NCI-H187 treated with DMSO at 0.1 percent for 48 hours (cell line): Measurements from ENCODE around the gene CCDC116.
"Not testable (repeated sequence)": the region's sequence is repeated elsewhere in the genome, so short reads cannot be mapped to it uniquely, and the experiment has no call there.

Experiments
- DNase-seq: peaks from one replicate; lab custom pipeline; 2025; lab: John Stamatoyannopoulos, UW

CCDC116 gene

GRCh38 chr22:21652010-21652546 is 19.5 kb downstream of the CCDC116 start:
- peak; percentile 26 for DNase-seq

DNA sequence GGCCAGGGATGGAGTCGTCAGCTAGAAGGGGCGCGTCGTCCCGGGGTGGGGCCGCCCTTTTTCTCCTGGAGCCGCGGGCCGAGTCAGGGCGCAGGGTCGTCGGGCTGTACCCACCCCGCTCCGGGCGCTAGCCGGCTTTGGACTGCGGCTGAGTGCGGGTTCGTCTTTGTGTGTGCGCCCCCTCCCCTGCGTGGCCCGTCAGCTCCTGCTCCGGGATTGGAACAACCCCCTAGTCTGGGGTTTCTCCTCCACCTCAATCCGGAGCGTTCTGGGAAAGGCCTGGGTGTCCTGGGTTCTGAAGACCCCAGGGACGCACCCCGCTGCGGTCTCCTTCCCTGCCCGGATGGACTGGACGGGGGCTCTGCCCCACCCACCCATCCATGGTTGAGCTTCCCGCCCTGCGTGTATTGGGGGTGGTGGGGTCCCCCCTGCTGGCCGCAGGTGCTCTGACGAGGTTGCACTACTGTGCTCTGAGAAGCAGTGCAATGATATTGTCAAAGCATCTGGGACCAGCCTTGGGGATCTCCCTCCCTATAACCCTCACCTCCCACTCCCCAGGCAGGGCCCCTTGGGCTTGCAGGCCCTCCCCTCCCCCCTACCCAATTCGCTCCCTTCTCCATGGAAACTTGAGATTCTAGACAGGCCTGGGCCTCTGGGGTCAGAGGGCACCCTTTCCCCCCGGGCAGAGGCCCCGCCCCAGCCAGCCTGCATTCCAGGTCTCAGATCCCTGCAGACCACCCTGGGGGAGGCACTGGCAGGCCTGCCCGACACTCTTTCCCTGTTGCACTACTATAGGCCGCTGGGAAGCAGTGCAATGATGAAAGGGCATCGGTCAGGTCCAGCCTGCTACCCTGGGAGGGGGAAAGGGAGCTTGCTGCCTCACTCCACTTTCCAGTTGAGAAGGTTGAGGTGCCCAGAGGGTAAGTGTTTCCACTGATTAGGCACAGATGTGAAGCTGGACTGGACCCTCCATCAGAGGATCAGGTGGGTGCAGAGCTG is 20.3 kb downstream of the CCDC116 start:
- no peak for DNase-seq

GRCh38 chr22:21657020-21657359 is 24.4 kb downstream of the CCDC116 start:
- DNase-seq: no peak

- no peak for DNase-seq
Measured at GRCh38 chr22:21657360-21658032, 24.9 kb downstream of the CCDC116 start.

- DNase-seq: no peak
Measured at GRCh38 chr22:21659864-21660525, 27.4 kb downstream of the CCDC116 start.

DNA sequence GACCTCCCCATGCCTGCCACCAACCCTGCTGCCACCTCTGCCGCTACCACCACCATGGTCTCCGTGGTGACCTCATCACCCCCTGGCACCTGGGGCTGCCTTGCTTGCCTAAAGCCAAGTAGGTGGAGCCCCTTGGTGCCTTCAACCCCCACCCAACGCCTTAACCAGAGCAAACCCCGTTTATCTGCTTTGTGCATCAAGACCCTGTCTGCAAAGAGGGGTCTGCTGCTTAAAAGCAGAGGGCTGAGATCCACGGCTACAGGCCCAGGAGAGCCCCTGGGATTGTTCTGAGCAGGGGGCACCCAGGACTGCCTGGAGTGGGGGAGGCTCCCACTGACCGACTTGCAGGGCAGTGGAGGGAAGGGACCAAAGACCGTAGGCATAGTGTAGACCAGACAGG is 28.3 kb downstream of the CCDC116 start:
- DNase-seq: no peak

GRCh38 chr22:21661991-21662390 is 29.4 kb downstream of the CCDC116 start:
- no peak for DNase-seq

GRCh38 chr22:21663738-21664137 is 31.2 kb downstream of the CCDC116 start:
- no peak for DNase-seq

GRCh38 chr22:21665047-21665851 is 32.7 kb downstream of the CCDC116 start:
- DNase-seq: no peak

DNA sequence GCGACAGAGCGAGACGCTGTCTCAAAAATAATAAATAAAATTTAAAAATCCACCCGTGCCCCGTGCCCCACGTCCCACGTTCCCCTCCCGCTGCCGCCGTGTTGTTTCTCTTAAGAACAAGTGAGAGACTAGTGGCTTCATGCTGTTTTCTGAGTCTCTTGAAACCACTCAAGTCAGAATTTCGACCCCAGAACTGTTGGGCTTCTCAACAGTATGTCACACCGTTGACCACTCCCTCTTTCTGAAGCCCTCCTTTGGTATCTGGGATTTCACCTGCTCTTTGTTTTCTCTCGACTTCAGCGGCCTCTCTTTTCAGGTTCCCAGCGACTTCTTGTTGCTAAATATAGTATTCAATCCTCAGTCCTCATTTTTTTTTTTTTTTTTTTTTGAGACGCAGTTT is 34.2 kb downstream of the CCDC116 start:
- DNase-seq: no peak

GRCh38 chr22:21669026-21669425 is 36.5 kb downstream of the CCDC116 start:
- DNase-seq: no peak

DNA sequence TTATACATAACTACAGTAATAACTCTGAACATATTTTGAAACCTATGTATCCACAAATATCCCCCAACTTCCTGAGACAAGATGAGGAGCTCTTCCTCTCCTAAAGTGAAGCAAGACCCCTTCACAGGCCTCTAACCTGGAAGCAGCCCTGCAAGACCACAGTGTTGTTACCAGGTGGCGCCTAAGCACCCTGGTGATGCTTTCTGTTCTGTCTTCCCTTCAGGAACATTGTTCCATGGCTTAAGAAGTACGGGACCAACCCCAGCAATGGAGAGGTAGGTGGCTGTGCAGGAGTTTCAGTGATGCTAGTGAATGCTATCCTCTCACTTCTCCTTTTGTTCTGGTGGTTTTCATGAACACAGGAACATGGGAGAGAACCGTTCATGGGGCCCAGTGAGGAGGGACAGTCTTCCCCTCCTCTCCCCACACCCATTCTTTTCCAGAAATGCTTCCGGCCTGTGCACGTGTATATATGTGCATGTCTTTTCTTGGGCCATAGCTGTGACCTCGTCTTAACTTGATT is 39.6 kb downstream of the CCDC116 start:
- no peak for DNase-seq

- DNase-seq: no peak
Measured at GRCh38 chr22:21673534-21674321, 41.2 kb downstream of the CCDC116 start.

GRCh38 chr22:21674638-21675245 is 42.2 kb downstream of the CCDC116 start:
- DNase-seq: no peak

DNA sequence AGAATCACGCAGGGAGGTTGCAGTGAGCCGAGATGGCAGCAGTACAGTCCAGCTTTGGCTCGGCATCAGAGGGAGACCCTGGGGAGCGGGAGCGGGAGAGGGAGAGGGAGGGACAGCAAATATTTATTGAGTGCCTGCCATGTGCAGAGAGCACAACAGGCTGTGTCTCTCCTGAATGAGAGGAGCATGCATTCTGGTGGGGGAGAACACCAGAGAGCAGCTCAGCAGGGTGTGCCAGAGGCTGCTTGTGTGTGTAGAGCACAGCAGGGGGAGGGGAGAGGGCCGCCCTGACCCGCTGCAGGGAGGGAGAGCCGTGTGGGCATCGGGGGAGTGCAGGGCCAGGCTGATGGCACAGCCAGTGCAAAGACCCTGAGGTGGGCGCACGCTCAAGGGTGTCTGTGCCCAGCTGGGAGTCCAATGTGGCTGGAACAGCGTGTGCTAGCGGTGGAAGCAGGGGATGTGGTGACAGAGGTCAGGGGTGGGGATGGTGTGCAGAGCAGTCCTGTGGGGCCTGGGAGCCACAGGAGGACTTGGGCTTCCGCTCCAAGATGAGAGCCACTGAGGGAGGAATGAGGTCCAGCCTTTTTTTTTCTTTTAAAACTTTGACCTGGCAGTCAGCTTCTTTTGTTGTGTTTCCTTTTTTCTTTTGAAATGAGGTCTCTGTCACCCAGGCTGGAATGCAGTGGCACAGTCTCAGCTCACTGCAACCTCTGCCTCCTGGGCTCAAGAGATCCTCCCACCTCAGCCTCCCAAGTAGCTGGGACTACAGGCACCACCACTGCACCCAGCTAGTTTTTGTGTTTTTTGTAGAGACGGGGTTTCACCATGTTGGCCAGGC is 45.3 kb downstream of the CCDC116 start:
- peak; percentile 10 for DNase-seq

DNA sequence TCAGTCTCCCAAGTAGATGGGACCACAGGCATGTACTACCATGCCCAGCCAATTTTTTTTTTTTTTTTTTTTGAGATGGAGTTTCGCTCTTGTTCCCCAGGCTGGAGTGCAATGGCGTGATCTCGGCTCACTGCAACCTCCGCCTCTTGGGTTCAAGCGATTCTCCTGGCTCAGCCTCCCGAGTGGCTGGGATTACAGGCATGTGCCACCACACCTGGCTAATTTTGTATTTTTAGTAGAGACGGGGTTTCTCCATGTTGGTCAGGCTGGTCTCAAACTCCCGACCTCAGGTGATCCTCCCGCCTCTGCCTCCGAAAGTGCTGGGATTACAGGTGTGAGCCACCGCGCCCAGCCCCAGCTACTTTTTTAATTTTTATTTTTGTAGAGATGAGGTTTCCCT is 46.3 kb downstream of the CCDC116 start:
- DNase-seq: not testable (repeated sequence)

DNA sequence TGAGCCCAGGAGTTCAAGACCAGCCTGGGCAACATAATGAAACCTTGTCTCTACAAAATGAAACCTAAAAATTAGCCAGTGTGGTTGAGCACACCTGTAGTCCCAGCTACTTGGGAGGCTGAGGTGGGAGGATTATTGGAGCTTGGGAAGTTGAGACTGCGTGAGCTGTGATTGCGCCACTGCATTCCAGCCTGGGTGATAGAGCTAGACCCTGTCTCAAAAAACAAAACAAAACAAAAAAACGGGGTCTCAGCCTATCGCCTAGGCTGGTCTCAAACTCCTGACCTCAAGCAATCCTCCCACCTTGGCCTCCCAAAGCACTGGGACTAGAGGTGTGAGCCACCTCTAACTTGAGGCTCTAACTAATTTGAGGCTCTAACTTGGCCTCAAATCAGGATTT is 46.8 kb downstream of the CCDC116 start:
- no peak for DNase-seq

DNA sequence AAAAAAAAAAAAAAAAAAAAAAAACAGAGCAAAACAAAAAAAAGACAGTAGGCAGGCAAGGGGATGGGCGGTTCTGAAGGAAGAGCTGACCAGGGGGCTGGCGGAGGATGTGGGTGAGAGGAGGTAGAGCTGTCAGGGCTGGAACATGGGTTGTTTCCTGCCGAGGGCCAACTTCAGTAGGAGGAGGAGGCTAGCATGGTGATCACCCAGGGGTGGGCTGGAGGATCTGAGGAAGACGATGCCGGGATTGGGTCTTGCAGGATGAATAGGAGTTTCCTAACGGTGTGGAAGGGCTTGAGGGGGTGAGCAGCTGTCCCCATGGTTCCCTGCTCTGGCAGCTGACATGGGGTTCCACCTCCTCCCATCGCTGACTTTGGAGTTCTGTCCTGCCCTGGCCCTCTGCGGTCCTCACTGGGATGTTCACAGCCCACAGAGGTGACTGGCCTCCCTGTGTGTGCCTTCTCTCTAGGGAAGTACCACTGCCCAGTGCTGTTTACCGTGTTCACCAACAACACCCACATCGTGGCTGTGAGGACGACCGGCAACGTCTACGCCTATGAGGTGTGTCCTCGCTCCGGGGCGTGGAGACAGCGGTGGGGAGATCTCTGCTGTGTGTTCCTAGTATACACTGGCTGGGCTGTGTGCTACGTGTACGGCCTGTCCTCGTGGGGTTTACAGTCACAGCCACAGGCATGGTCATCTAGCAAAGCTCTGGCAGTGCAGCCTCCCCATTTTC is 48.4 kb downstream of the CCDC116 start:
- no peak for DNase-seq
